OCI-LY1 (cell line): ENCODE results near the gene EML6.

Experiments used
- H2AFZ ChIP-seq: fragments of 200-600 bp; sonication (generic), shearing (Covaris generic); 2 replicates; pipeline ENCODE4 v1.6.0; 2014; ENCODE audit warnings: antibody characterized with exemption, mild to moderate bottlenecking, low read length
- H3F3A ChIP-seq: fragments of 200-600 bp; sonication (generic), shearing (Covaris generic); 2 replicates; pipeline ENCODE4 v1.6.0; 2014; ENCODE audit warnings: mild to moderate bottlenecking, antibody characterized with exemption, low read length, moderate library complexity; ENCODE audit not compliant: insufficient read depth
- H3K27ac ChIP-seq: fragments of 200-600 bp; sonication (generic); 2 replicates; pipeline ENCODE4 v1.5.1; 2014; ENCODE audit warnings: low read length, mixed run types, mild to moderate bottlenecking, low read depth; ENCODE audit not compliant: poor library complexity, severe bottlenecking
- H3K27me3 ChIP-seq: fragments of 200-600 bp; sonication (generic); 2 replicates; pipeline ENCODE4 v1.6.0; 2014; ENCODE audit warnings: antibody characterized with exemption, mild to moderate bottlenecking, low read length, moderate library complexity; ENCODE audit not compliant: insufficient read depth
- H3K36me3 ChIP-seq: fragments of 200-600 bp; sonication (generic); 2 replicates; pipeline ENCODE4 v1.6.1; 2014; ENCODE audit warnings: mild to moderate bottlenecking, antibody characterized with exemption, low read length, moderate library complexity, mixed read lengths; ENCODE audit not compliant: insufficient read depth
- H3K4me1 ChIP-seq: fragments of 200-600 bp; sonication (generic); 2 replicates; pipeline ENCODE4 v1.5.1; 2014; ENCODE audit warnings: mild to moderate bottlenecking, low read length, moderate library complexity; ENCODE audit not compliant: insufficient read depth, severe bottlenecking
- H3K4me2 ChIP-seq: fragments of 200-600 bp; sonication (generic), shearing (Covaris generic); 2 replicates; pipeline ENCODE4 v1.6.1; 2014; ENCODE audit warnings: low read length
- H3K4me3 ChIP-seq: fragments of 200-600 bp; sonication (generic); 2 replicates; pipeline ENCODE4 v1.5.1; 2014; ENCODE audit warnings: low read length, low read depth, mild to moderate bottlenecking, mixed read lengths; ENCODE audit not compliant: poor library complexity, severe bottlenecking
- H3K79me2 ChIP-seq: fragments of 200-600 bp; shearing (Covaris generic); 2 replicates; pipeline ENCODE4 v1.6.1; 2016; ENCODE audit warnings: mixed run types, low read length, mixed read lengths; ENCODE audit not compliant: insufficient read depth
- H3K9ac ChIP-seq: fragments of 200-600 bp; sonication (generic), shearing (Covaris generic); 2 replicates; pipeline ENCODE4 v1.6.1; 2014; ENCODE audit warnings: mild to moderate bottlenecking, low read length, mixed read lengths
- H3K9me2 ChIP-seq: fragments of 200-600 bp; sonication (generic), shearing (Covaris generic); 2 replicates; pipeline ENCODE4 v1.6.1; 2014; ENCODE audit warnings: low read depth, mild to moderate bottlenecking, low read length, mixed read lengths
- H3K9me3 ChIP-seq: fragments of 200-600 bp; shearing (Covaris generic); 2 replicates; pipeline ENCODE4 v1.6.1; 2014; ENCODE audit warnings: low read length, mixed read lengths
- H4K20me1 ChIP-seq: fragments of 200-600 bp; sonication (generic), shearing (Covaris generic); 2 replicates; pipeline ENCODE4 v1.6.0; 2016; ENCODE audit warnings: mild to moderate bottlenecking, low read length; ENCODE audit not compliant: insufficient read depth
- CTCF ChIP-seq: fragments of 200-600 bp; sonication (generic), shearing (Covaris generic); IDR thresholded peaks from 2 replicates; pipeline ENCODE4 v1.5.1; 2017; ENCODE audit warnings: mild to moderate bottlenecking, antibody characterized with exemption, low read length, moderate library complexity, mixed read lengths
- EZH2 ChIP-seq: fragments of 200-600 bp; sonication (generic), shearing (Covaris generic); IDR thresholded peaks from 2 replicates; pipeline ENCODE4 v1.8.0; 2017; ENCODE audit warnings: borderline replicate concordance, mixed run types, mild to moderate bottlenecking, antibody characterized with exemption, low read length, moderate library complexity, mixed read lengths

EML6 gene

GRCh38 chr2:54685263-54685775 is 38.1 kb upstream of the EML6 start:
- Histone ChIP-seq H3K9me2 (no peaks in the 10 kb centered on the region), H3K4me1 (no peaks in the 10 kb centered on the region), H4K20me1 (no peaks in the 10 kb centered on the region), H3K27me3 (no peaks in the 10 kb centered on the region), H3K79me2 (no peaks in the 10 kb centered on the region), H3F3A (no peaks in the 10 kb centered on the region), H3K9ac (no peak overlapping the region), H3K36me3 (no peaks in the 10 kb centered on the region), H2AFZ (no peak overlapping the region), H3K9me3 (no peaks in the 10 kb centered on the region), H3K4me2 (no peak overlapping the region), H3K4me3 (no peak overlapping the region), H3K27ac (no peak overlapping the region)
- TF ChIP-seq EZH2: no peak

GRCh38 chr2:54687595-54688152 is 35.8 kb upstream of the EML6 start:
- Histone ChIP-seq H3F3A (no peaks in the 10 kb centered on the region), H2AFZ (no peak overlapping the region), H3K79me2 (no peaks in the 10 kb centered on the region), H3K4me1 (no peaks in the 10 kb centered on the region), H4K20me1 (no peaks in the 10 kb centered on the region), H3K9ac (no peak overlapping the region), H3K27ac (no peak overlapping the region), H3K36me3 (no peaks in the 10 kb centered on the region), H3K27me3 (no peaks in the 10 kb centered on the region), H3K9me3 (no peaks in the 10 kb centered on the region), H3K4me2 (no peak overlapping the region), H3K9me2 (no peaks in the 10 kb centered on the region), H3K4me3 (no peak overlapping the region)
- TF ChIP-seq EZH2 (no peak), CTCF (no peak)

GRCh38 chr2:54691445-54692135 is 31.9 kb upstream of the EML6 start:
- TF ChIP-seq CTCF (no peak), EZH2 (no peak)
- Histone ChIP-seq H4K20me1 (no peaks in the 10 kb centered on the region), H3K36me3 (no peaks in the 10 kb centered on the region), H3K4me1 (no peaks in the 10 kb centered on the region), H3K27ac (no peak overlapping the region), H3F3A (no peaks in the 10 kb centered on the region), H3K9me3 (no peaks in the 10 kb centered on the region), H3K4me3 (no peak overlapping the region), H2AFZ (no peak overlapping the region), H3K27me3 (no peaks in the 10 kb centered on the region), H3K79me2 (no peaks in the 10 kb centered on the region), H3K9me2 (no peaks in the 10 kb centered on the region), H3K9ac (no peak overlapping the region), H3K4me2 (no peak overlapping the region)
